HEK293 (cell line): ENCODE measurements around the gene RAPGEF5.

Source experiments
- CTCF ChIA-PET: fragments of 350-600 bp; formaldehyde crosslinking; extraction: SDS; loops from one replicate; lab custom pipeline; 2021; ENCODE audit warnings: antibody characterized with exemption; lab: Yijun Ruan, JAX
- POLR2A ChIA-PET: fragments of 300-600 bp; formaldehyde crosslinking; extraction: SDS; loops from one replicate; lab custom pipeline; 2020; ENCODE audit warnings: antibody characterized with exemption, inconsistent platforms; lab: Yijun Ruan, JAX
- H3K27ac ChIP-seq: fragments of 200-500 bp; sonication (Bioruptor generic); 2 replicates; pipeline ENCODE4 v1.5.1; 2014; ENCODE audit warnings: low read depth, low read length, control low read depth, inconsistent platforms; ENCODE audit errors: extremely low read depth
- H3K36me3 ChIP-seq, 2 experiments: fragments of 200-500 bp in 1 of 2; sonication (Bioruptor generic) in 1 of 2; 1 replicate in 1 of 2; 2 replicates in 1 of 2; pipeline ENCODE4 v1.5.1; 2014 to 2017; ENCODE audit warnings: inconsistent platforms in 2 of 2, low read length in 2 of 2; ENCODE audit not compliant: control insufficient read depth in 2 of 2, insufficient read depth in 1 of 2
- H3K4me1 ChIP-seq: fragments of 200-500 bp; sonication (Bioruptor generic); 2 replicates; pipeline ENCODE4 v1.5.1; 2014; ENCODE audit warnings: mild to moderate bottlenecking, low read length, inconsistent platforms; ENCODE audit not compliant: control insufficient read depth, insufficient read depth
- H3K4me3 ChIP-seq: 2 replicates; pipeline ENCODE4 v1.5.1; 2011; ENCODE audit warnings: low read depth, mild to moderate bottlenecking, control low read depth, low read length, moderate library complexity
- H3K9me3 ChIP-seq: fragments of 200-500 bp; sonication (Bioruptor generic); 2 replicates; pipeline ENCODE4 v1.5.1; 2014; ENCODE audit warnings: low read depth, low read length, inconsistent platforms; ENCODE audit not compliant: control insufficient read depth, insufficient read depth
- GLI2 ChIP-seq: fragments of 450-650 bp; formaldehyde crosslinking; IDR thresholded peaks from 2 replicates; pipeline ENCODE4; 2017; ENCODE audit warnings: missing biosample characterization, missing genetic modification characterization, low read depth, borderline replicate concordance
- IKZF3 ChIP-seq: fragments of 450-650 bp; IDR thresholded peaks from 2 replicates; pipeline ENCODE4 v1.5.0; 2018; ENCODE audit warnings: missing biosample characterization, mild to moderate bottlenecking, missing genetic modification characterization, moderate library complexity
- PRDM1 ChIP-seq: fragments of 450-650 bp; formaldehyde crosslinking; IDR thresholded peaks from 2 replicates; pipeline ENCODE4; 2016; ENCODE audit warnings: missing biosample characterization, missing genetic modification characterization
- PRDM2 ChIP-seq: fragments of 450-650 bp; formaldehyde crosslinking; IDR thresholded peaks from 2 replicates; pipeline ENCODE4 v1.5.1; 2016; ENCODE audit warnings: missing biosample characterization, missing genetic modification characterization, borderline replicate concordance
- PRDM4 ChIP-seq: fragments of 450-650 bp; formaldehyde crosslinking; IDR thresholded peaks from 2 replicates; pipeline ENCODE4 v1.5.1; 2017; ENCODE audit warnings: missing biosample characterization, missing genetic modification characterization
- SETDB1 ChIP-seq: IDR thresholded peaks from one replicate; pipeline ENCODE4 v1.6.1; 2017; ENCODE audit warnings: mild to moderate bottlenecking, low read length, moderate library complexity, mixed read lengths; ENCODE audit not compliant: insufficient read length
- ZBTB7A ChIP-seq: fragments of 450-650 bp; formaldehyde crosslinking; IDR thresholded peaks from 2 replicates; pipeline ENCODE4 v1.5.1; 2016; ENCODE audit warnings: low read depth, missing biosample characterization, missing genetic modification characterization
- ZNF274 ChIP-seq, 2 experiments: fragments of 200-500 bp in 1 of 2; fragments of 450-650 bp in 1 of 2; sonication (Bioruptor generic) in 1 of 2; formaldehyde crosslinking in 1 of 2; IDR thresholded peaks; 2 replicates each; pipeline versions ENCODE4 v1.5.1 to v1.6.1; 2014 to 2016; ENCODE audit warnings: borderline replicate concordance in 1 of 2, inconsistent platforms in 1 of 2, low read length in 1 of 2, missing biosample characterization in 1 of 2, missing genetic modification characterization in 1 of 2
- ZNF311 ChIP-seq: fragments of 450-650 bp; formaldehyde crosslinking; IDR thresholded peaks from 2 replicates; pipeline ENCODE4 v1.5.1; 2017; ENCODE audit warnings: missing biosample characterization, missing genetic modification characterization, borderline replicate concordance
- ZNF354C ChIP-seq: fragments of 450-650 bp; formaldehyde crosslinking; IDR thresholded peaks from 2 replicates; pipeline ENCODE4 v1.5.1; 2016; ENCODE audit warnings: missing biosample characterization, missing genetic modification characterization, low read depth, borderline replicate concordance
- ZNF426 ChIP-seq: fragments of 450-650 bp; formaldehyde crosslinking; IDR thresholded peaks from 2 replicates; pipeline ENCODE4 v1.5.1; 2017; ENCODE audit warnings: missing biosample characterization, missing genetic modification characterization, mild to moderate bottlenecking, inconsistent platforms, moderate library complexity
- ZNF529 ChIP-seq: fragments of 450-650 bp; formaldehyde crosslinking; IDR thresholded peaks from 2 replicates; pipeline ENCODE4 v1.5.1; 2017; ENCODE audit warnings: missing genetic modification characterization, missing biosample characterization; ENCODE audit not compliant: insufficient replicate concordance
- ZNF600 ChIP-seq: fragments of 450-650 bp; formaldehyde crosslinking; IDR thresholded peaks from 2 replicates; pipeline ENCODE4 v1.5.1; 2016; ENCODE audit warnings: missing biosample characterization, missing genetic modification characterization
- ZNF610 ChIP-seq: fragments of 450-650 bp; formaldehyde crosslinking; IDR thresholded peaks from 2 replicates; pipeline ENCODE4 v1.5.1; 2016; ENCODE audit warnings: missing biosample characterization, missing genetic modification characterization, borderline replicate concordance
- ZNF670 ChIP-seq: fragments of 450-650 bp; formaldehyde crosslinking; IDR thresholded peaks from 2 replicates; pipeline ENCODE4 v1.5.1; 2016; ENCODE audit warnings: missing biosample characterization, missing genetic modification characterization, low read depth
- ZNF701 ChIP-seq: fragments of 450-650 bp; formaldehyde crosslinking; IDR thresholded peaks from 2 replicates; pipeline ENCODE4 v1.5.1; 2016; ENCODE audit warnings: missing biosample characterization, missing genetic modification characterization
- ZNF76 ChIP-seq: fragments of 450-650 bp; formaldehyde crosslinking; IDR thresholded peaks from 2 replicates; pipeline ENCODE4; 2016; ENCODE audit warnings: low read depth, missing biosample characterization, missing genetic modification characterization, borderline replicate concordance
- ZNF776 ChIP-seq: fragments of 450-650 bp; formaldehyde crosslinking; IDR thresholded peaks from 2 replicates; pipeline ENCODE4 v1.5.0; 2017; ENCODE audit warnings: missing biosample characterization, missing genetic modification characterization, borderline replicate concordance
- ZNF837 ChIP-seq: fragments of 450-650 bp; formaldehyde crosslinking; IDR thresholded peaks from 2 replicates; pipeline ENCODE4 v1.5.1; 2016; ENCODE audit warnings: missing biosample characterization, missing genetic modification characterization
- ZSCAN18 ChIP-seq: fragments of 450-650 bp; formaldehyde crosslinking; IDR thresholded peaks from 2 replicates; pipeline ENCODE4 v1.5.1; 2016; ENCODE audit warnings: missing biosample characterization, missing genetic modification characterization

RAPGEF5 gene

GRCh38 chr7:22150221-22150620 is 206.7 kb downstream of the RAPGEF5 start:
- Histone ChIP-seq H3K4me3 (no peak overlapping the region), H3K36me3 (no peaks in the 10 kb centered on the region), H3K4me1 (no peaks in the 10 kb centered on the region), H3K27ac (no peak overlapping the region), H3K9me3 (no peaks in the 10 kb centered on the region)
- ChIA-PET CTCF (no interaction called here), POLR2A (interaction anchor here (0.7 kb wide), 1 partner anchor 179 kb away, joined by 3 read pairs; no protein-coding TSS in a partner anchor)
- no peak for TF ChIP-seq ZNF76
- no peak for TF ChIP-seq ZNF354C (tag by site-specific recombination)
- no peak for TF ChIP-seq ZNF776
- no peak for TF ChIP-seq ZNF701
- no peak for TF ChIP-seq ZNF529 (tag by site-specific recombination)
- TF ChIP-seq ZNF311, result no peak
- no peak for TF ChIP-seq PRDM4 (tag by site-specific recombination)
- no peak for TF ChIP-seq PRDM2 (tag by site-specific recombination)
- TF ChIP-seq ZNF610 (tag by site-specific recombination), result no peak
- TF ChIP-seq ZNF600 (tag by site-specific recombination), result no peak
- no peak for TF ChIP-seq GLI2 (tag by site-specific recombination)
- TF ChIP-seq ZNF426 (tag by site-specific recombination), result no peak
- no peak for TF ChIP-seq ZNF670 (tag by site-specific recombination)
- TF ChIP-seq SETDB1, result no peak
- no peak for TF ChIP-seq PRDM1 (tag by site-specific recombination)
- TF ChIP-seq ZSCAN18 (tag by site-specific recombination), result no peak
- TF ChIP-seq ZNF274 (IDR thresholded peaks at IDR 0.05; ENCODE audit: low read length), result no peak
- no peak for TF ChIP-seq ZNF274 (tag by site-specific recombination; IDR thresholded peaks at IDR 0.05; ENCODE audit: borderline replicate concordance)
- TF ChIP-seq IKZF3 (tag by site-specific recombination), result no peak
- TF ChIP-seq ZBTB7A, result no peak
- TF ChIP-seq ZNF837, result no peak
